ENCODE measurements around the gene TERB1.

GRCh38 chr16:66712512-66712911 lies 88.9 kb downstream of the TERB1 start:
- TF ChIP-seq CHCHD3 (CRISPR knock-in tag; IDR thresholded peaks at IDR 0.05) (no peak), ZFX (CRISPR knock-in tag; IDR thresholded peaks at IDR 0.05; ENCODE audit: low read depth) (no peak), REST (IDR thresholded peaks at IDR 0.05; ENCODE audit: borderline replicate concordance in 1 of 2, low read depth in 1 of 2, low read length in 2 of 2) (no peak)
